Loucy (cell line): Measurements from ENCODE around the gene ADD2.

Source experiments
- H2AFZ ChIP-seq: fragments of 200-600 bp; sonication (generic); 2 replicates; pipeline ENCODE4 v1.6.0; 2016; ENCODE audit warnings: antibody characterized with exemption, mild to moderate bottlenecking, low read length, moderate library complexity
- H3F3A ChIP-seq: fragments of 200-600 bp; 2 replicates; pipeline ENCODE4 v1.6.0; 2016; ENCODE audit warnings: antibody characterized with exemption, low read depth, mild to moderate bottlenecking
- H3K27me3 ChIP-seq: fragments of 200-600 bp; sonication (generic); 2 replicates; pipeline ENCODE4 v1.6.1; 2014; ENCODE audit warnings: low read length, mild to moderate bottlenecking; ENCODE audit not compliant: insufficient read depth, poor library complexity, severe bottlenecking
- H3K36me3 ChIP-seq: fragments of 200-600 bp; sonication (generic); 2 replicates; pipeline ENCODE4 v1.6.1; 2016; ENCODE audit warnings: low read length; ENCODE audit not compliant: insufficient read depth
- H3K4me1 ChIP-seq: fragments of 200-600 bp; sonication (generic); 2 replicates; pipeline ENCODE4 v1.5.1; 2014; ENCODE audit warnings: low read length, mild to moderate bottlenecking; ENCODE audit not compliant: insufficient read depth, poor library complexity, severe bottlenecking
- H3K4me2 ChIP-seq: fragments of 200-600 bp; sonication (generic); 2 replicates; pipeline ENCODE4 v1.6.0; 2014; ENCODE audit warnings: antibody characterized with exemption, low read length, low read depth, mild to moderate bottlenecking; ENCODE audit not compliant: poor library complexity, severe bottlenecking
- H3K4me3 ChIP-seq: fragments of 200-600 bp; sonication (generic); 2 replicates; pipeline ENCODE4 v1.5.1; 2014; ENCODE audit warnings: low read length, mild to moderate bottlenecking, mixed read lengths; ENCODE audit not compliant: poor library complexity, severe bottlenecking
- H3K79me2 ChIP-seq: fragments of 200-600 bp; sonication (generic); 2 replicates; pipeline ENCODE4 v1.6.1; 2014; ENCODE audit warnings: low read length; ENCODE audit not compliant: insufficient read depth
- H3K9ac ChIP-seq: fragments of 200-600 bp; sonication (generic); 2 replicates; pipeline ENCODE4 v1.6.0; 2014; ENCODE audit warnings: mild to moderate bottlenecking, low read depth, low read length, moderate library complexity; ENCODE audit not compliant: poor library complexity, severe bottlenecking
- H3K9me2 ChIP-seq: fragments of 200-600 bp; sonication (generic); replicated peaks from 2 replicates; pipeline ENCODE4 v1.6.1; 2016; ENCODE audit warnings: low read depth, low read length, mixed read lengths
- H3K9me3 ChIP-seq: fragments of 200-600 bp; sonication (generic); 2 replicates; pipeline ENCODE4 v1.6.1; 2014; ENCODE audit warnings: mild to moderate bottlenecking, antibody characterized with exemption, low read length, low read depth; ENCODE audit not compliant: insufficient read depth
- H4K20me1 ChIP-seq: fragments of 200-600 bp; sonication (generic); 2 replicates; pipeline ENCODE4 v1.6.0; 2014; ENCODE audit warnings: antibody characterized with exemption, low read length, mild to moderate bottlenecking; ENCODE audit not compliant: insufficient read depth, poor library complexity, severe bottlenecking
- CTCF ChIP-seq: fragments of 200-600 bp; sonication (generic); conservative IDR thresholded peaks from 2 replicates; pipeline ENCODE4 v1.5.1; 2014; ENCODE audit warnings: mild to moderate bottlenecking, antibody characterized with exemption, low read length
- EZH2phosphoT487 ChIP-seq: fragments of 200-600 bp; IDR thresholded peaks from 2 replicates; pipeline ENCODE4 v1.6.1; 2018; ENCODE audit warnings: antibody characterized with exemption, mild to moderate bottlenecking, moderate library complexity, borderline replicate concordance

Gene ADD2

DNA sequence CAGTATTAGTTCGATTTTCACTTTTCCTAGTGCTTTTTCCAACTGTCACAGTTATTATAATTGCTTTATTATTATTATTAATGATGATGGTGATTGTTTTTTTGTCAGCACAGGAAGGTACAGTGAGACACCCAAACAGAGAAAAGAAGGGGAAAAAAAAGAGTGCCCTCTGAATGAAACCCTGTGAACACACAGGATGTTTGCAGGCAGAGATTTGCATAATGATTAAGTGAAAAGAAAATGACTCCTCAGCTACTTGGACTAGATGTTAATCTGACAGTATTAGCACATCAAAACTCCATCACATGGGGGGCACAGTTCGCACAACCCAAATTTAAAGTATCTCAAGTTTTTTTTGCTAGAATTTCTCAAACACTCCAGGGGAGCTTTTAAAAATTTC lies 32.9 kb downstream of the ADD2 start:
- H3K4me1 ChIP-seq: no peaks in the 10 kb centered on the region
- no peak overlapping the region for H3K4me3 ChIP-seq
- H3F3A ChIP-seq: no peaks in the 10 kb centered on the region
- H3K27me3 ChIP-seq: no peaks in the 10 kb centered on the region
- H4K20me1 ChIP-seq: no peaks in the 10 kb centered on the region
- TF ChIP-seq CTCF: no peak
- TF ChIP-seq EZH2phosphoT487: no peak
- no peaks in the 10 kb centered on the region for H3K9me2 ChIP-seq
- no peaks in the 10 kb centered on the region for H3K79me2 ChIP-seq
- H3K9ac ChIP-seq: no peak overlapping the region
- no peak overlapping the region for H3K4me2 ChIP-seq
- no peaks in the 10 kb centered on the region for H3K9me3 ChIP-seq
- no peak overlapping the region for H2AFZ ChIP-seq
- H3K36me3 ChIP-seq: no peaks in the 10 kb centered on the region

GRCh38 chr2:70733646-70734180 lies 34.3 kb downstream of the ADD2 start:
- Histone ChIP-seq H3K9ac (no peak overlapping the region), H3K79me2 (no peaks in the 10 kb centered on the region), H3K4me1 (no peaks in the 10 kb centered on the region)

DNA sequence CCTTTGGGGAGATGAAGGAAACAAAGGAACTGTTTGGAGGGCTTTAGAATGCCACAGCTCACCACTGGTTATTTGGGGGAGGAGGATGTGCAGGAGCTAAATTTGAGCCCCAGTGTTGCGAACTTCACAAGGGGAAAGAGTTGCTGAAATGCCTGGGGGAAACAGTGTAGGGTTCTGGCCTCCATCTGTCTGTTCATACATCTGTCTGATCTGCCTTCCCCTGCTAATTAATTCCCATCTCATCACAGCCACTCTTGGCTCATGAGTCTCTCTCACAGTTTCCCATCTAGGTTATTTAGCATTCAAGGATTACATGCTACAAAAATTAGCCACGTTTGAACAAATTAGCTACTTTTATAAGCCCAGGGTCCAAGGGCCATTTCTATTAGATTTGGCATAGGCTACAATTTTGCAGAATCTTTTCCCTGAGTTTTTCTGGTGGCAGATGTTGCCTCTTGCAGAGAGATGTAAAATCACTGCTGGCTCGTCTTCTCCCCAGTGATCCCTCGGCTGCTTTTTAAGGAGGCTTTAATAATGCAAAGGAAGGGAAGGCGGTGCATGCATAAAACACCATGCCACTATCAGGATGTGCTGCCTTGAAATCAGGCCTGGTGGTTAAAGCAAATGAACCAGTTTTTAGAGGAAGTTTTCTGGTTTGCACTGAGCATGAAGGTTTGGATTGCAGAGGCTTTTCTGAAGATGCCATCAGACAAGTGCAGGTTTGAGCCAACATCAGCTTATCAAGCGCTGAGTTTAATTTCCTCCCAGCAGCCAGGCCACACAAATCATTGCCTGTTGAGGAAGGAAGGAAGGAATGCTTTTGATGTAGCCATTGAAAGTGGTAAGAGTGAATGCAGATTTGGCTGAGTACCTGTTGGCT lies 35.0 kb downstream of the ADD2 start:
- H3K4me2 ChIP-seq: no peak overlapping the region
- no peaks in the 10 kb centered on the region for H3K36me3 ChIP-seq
- no peak overlapping the region for H2AFZ ChIP-seq
- H3K9me2 ChIP-seq: no peaks in the 10 kb centered on the region
- H3K9ac ChIP-seq: no peak overlapping the region
- no peaks in the 10 kb centered on the region for H4K20me1 ChIP-seq
- no peaks in the 10 kb centered on the region for H3K4me1 ChIP-seq
- no peaks in the 10 kb centered on the region for H3K27me3 ChIP-seq
- H3K9me3 ChIP-seq: no peaks in the 10 kb centered on the region
- H3K79me2 ChIP-seq: no peaks in the 10 kb centered on the region
- H3F3A ChIP-seq: no peaks in the 10 kb centered on the region
- H3K4me3 ChIP-seq: no peak overlapping the region
- no peak for TF ChIP-seq EZH2phosphoT487
- no peak for TF ChIP-seq CTCF

More at GRCh38 chr2:70733646-70734180, 34.3 kb downstream of the ADD2 start:
- Histone ChIP-seq H3K4me3 (no peak overlapping the region), H3K9me2 (no peaks in the 10 kb centered on the region), H3K9me3 (no peaks in the 10 kb centered on the region), H3F3A (no peaks in the 10 kb centered on the region), H2AFZ (no peak overlapping the region), H4K20me1 (no peaks in the 10 kb centered on the region), H3K27me3 (no peaks in the 10 kb centered on the region), H3K4me2 (no peak overlapping the region), H3K36me3 (no peaks in the 10 kb centered on the region)
- no peak for TF ChIP-seq EZH2phosphoT487
- no peak for TF ChIP-seq CTCF
